GM12801 (cell line): Measurements from ENCODE around the gene CAPN14.

Source experiments
- TF ChIP-seq, protein P1 (sequence below): IDR thresholded peaks from one replicate; pipeline ENCODE4 v1.5.1; 2011; ENCODE audit warnings: control low read depth; ENCODE audit not compliant: insufficient read length; ENCODE audit errors: extremely low read depth

The CAPN14 gene

DNA sequence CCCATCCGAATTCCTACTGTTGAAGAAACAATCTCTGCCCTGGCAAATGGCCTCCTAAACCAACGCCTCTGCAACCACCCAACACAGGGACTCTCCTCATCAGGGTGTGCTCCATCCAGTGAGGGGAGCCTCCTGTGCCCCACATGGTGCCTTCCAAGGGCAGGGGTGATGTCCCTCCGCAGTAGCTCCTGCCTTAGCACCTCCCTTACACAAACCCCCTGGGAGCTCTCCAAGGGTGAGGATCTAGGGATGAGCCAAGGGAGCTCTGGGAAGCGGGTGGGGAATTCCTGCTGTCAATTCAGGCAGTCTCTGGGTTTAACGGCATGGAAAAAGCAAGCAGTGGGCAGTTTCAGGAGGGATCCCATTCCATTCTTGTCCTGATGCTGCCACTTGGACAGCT lies 82.8 kb downstream of the CAPN14 start:
- TF ChIP-seq, protein P1, sequence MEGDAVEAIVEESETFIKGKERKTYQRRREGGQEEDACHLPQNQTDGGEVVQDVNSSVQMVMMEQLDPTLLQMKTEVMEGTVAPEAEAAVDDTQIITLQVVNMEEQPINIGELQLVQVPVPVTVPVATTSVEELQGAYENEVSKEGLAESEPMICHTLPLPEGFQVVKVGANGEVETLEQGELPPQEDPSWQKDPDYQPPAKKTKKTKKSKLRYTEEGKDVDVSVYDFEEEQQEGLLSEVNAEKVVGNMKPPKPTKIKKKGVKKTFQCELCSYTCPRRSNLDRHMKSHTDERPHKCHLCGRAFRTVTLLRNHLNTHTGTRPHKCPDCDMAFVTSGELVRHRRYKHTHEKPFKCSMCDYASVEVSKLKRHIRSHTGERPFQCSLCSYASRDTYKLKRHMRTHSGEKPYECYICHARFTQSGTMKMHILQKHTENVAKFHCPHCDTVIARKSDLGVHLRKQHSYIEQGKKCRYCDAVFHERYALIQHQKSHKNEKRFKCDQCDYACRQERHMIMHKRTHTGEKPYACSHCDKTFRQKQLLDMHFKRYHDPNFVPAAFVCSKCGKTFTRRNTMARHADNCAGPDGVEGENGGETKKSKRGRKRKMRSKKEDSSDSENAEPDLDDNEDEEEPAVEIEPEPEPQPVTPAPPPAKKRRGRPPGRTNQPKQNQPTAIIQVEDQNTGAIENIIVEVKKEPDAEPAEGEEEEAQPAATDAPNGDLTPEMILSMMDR: no peak

DNA sequence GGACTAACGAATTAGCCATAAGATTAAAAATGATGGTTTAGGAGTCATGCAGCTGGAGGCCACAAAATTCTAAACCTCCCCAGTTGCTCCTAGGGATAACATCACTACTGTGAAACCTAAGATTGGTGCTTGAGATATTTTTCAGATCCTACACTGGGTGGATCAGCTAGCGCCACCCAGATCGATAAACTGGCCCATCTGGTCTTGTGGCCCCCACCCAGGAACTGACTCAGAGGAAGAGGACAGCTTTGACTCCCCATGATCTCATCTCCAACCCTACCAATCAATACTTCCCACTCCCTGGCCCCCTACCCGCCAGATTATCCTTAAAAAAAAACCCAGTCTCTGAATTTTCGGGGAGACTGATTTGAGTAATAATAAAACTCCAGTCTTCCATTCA lies 84.5 kb downstream of the CAPN14 start:
- TF ChIP-seq, protein P1: no peak

DNA sequence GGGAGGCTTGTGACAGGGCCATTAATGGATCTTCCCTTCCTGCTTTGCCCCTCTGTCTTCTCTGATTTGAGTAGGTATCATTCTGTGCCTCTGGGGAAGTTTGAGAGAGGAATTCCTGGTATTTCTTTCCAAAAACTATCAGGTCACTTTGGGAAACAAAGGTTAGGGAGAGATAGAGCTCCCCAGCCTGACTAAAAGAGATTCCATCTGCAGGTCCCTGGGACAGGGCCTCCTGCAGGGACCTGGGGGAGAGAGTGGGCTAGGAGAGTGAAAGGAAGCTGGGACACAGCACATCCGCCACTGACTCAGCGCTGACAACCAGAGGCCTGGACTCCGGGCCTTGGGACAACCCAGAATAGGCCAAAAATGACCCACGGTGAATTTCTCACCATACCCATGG lies 85.4 kb downstream of the CAPN14 start:
- TF ChIP-seq, protein P1: no peak

DNA sequence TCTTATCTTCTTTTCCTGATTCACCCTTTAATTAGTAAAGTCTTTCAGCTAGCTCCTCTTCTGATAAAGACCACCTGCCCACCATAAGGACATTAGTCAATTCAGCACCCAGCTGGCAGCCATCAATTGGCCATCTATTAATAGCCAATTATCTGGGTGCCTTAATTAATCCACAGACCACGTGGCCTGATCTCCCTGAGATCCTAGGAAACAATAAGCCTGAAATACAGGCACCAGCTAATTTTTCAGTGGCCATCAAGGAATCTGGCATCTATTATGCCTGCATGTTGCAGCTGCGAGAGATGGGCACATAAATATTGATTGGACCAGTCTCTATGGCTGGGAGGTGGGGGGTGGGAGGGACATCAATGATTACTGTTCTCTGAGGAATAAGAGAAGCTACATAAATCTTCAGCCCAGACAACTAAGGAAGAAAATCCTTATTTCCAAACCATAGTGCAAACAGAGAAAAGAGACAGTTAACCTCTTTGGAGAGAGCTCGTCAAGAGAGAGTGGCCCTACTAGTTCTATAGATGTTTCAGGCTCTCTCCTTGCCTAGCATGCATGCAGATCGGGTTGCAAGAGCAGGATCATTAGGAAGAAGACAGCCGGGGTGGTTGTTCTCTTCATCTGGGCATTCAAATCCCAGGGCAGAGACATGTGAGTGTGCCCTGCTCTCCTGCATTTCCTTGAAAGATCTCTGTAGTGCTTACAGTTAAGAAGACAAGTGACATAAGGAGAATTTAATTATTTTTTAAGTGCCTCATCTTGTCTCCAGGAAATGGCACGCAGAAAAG lies 87.7 kb downstream of the CAPN14 start:
- TF ChIP-seq, protein P1: no peak

DNA sequence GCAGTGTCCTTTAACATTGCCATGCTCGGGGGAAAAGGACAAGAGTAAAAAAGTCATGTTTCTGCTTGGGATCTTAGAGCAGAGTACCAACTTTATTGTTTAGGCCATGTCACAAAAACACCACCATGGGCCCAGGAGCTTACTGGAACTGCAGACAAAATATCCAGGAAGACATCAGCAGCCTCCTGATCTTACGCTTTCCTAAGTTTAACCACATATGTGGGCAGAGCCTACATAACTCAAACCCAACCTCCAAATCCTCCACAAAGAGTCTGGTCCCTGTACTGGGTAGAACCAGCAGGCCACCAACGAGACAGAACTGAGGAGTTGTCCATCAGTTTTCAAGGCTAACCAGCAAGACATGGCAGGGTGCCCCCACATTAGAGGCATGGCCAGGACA lies 89.4 kb downstream of the CAPN14 start:
- TF ChIP-seq, protein P1: no peak

DNA sequence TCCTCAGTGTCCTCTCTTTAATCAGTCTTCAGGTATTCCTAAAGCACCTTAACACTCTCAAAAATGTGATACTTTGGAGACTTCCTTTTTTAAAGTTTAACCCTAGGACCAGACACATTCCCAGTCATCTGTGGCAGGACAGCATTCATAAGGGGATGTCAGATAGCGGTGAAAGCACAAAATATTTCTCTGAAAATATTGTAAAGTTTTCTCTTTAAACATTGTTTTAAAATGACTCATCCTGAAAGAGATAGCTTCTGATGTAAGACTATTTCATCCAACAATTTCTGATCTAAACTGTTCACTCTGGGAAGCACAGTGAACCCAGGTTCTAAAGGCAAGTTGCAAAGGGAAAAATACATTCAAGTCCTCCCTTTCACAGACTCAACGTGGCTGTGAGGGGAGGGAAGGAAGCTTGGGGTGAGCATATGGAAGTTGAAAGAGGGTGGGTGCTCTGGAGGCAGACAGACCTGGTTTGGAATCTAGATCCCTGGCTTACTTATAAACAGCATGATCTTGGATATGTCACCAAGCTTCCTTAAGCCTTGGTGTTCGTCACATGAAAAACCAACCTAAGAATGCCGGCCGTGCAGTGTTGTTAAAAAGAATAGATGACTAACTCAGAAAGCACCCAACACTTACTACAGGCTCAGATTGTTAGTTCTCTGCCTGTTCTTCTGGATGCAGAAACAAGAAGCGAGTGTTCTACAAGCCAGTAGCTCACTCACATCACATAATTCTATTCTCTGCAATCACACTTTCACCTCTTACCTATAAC lies 91.2 kb downstream of the CAPN14 start:
- TF ChIP-seq, protein P1: no peak

DNA sequence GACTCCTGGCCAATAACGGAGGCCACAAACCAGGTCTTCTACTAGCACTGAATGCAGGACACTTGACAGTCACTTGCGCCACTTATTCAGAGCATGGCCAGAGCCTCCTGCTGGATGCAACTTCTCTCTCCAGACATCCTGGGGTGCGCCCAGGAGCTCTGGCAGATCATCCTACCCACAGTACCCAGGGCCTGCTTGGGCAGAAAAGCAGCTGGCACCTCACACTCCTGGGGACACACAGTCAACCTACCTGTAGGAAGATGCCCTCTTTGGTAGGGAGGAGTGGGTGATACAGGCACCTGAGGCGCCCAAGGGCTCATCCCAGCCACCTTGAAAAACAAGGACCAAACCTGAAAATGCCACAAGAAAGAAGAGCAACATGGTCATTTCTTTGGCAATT lies 92.4 kb downstream of the CAPN14 start:
- TF ChIP-seq, protein P1: no peak
